NCI-H1417 (cell line): ENCODE data around the gene BSND.
A peak's percentile ranks its signal among the peaks of the same experiment; 100 is the strongest.

Experiments used
- DNase-seq, 3 experiments: peaks; one replicate each; lab custom pipeline; 2025; lab: John Stamatoyannopoulos, UW

BSND gene

GRCh38 chr1:54991939-54992338, 6.8 kb upstream of the BSND start:
- DNase-seq: no peak

GRCh38 chr1:54993140-54993539, 5.6 kb upstream of the BSND start:
- DNase-seq: no peak

- DNase-seq: no peak
Observed at GRCh38 chr1:54994355-54994990, 4.3 kb upstream of the BSND start.

DNA sequence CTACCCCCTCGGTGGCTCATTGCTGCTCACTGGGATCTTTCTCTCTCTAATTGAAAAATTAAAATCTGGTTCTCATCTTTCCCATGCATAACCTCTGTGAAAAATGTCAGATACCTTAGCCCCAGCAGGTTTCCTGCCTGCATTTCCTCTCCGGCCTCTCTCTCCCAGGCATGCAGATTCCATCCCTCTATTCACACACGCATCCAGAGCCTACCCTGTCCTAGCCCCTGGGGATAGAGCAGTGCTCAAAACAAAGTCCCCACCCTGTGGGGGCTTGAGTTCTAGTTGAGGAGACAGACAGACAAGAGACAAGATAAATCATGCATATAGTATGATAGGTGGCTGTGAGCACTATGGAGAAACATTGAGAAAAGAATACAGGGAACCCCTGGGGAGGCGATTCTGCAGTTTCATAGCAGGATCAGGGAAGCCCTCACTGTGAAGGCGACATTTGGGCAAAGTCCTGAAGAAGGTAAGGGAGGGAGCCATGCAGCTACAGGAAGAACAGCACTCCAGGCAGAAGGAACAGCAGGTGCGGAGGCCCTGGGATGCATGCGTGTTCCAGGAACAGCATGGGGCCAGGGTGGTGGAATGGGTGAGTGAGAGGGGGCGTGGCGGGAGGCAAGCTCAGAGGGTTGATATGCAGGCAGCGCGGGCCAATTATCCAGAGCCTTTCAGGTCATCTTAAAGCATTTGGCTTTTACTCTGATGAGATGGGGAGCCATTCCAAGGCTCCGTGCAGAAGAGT, 3.5 kb upstream of the BSND start:
- DNase-seq: peak in 1 of 3 experiments; percentile 30

DNA sequence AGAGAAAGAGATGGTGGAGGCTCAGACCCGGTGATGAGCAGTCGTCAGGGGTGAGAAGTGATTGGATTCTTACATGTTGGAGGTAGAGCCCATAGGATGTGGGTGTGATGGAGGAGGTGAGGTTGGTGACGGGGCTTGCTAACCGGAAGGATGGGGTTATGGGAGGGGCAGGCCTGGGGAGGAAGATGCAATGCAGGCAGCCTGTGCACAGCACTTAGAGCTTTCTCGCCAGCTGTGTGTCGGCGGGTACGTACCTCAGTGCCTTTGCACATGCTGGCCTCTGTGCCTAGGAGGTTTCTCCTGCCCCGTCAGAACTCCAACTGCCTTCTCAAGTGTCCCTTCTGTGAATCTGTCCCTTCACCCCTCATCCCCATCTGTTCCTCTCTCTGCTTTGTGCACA, 2.9 kb upstream of the BSND start:
- no peak for DNase-seq

- peak in 2 of 3 experiments; percentile 39 to 61 for DNase-seq
Observed at GRCh38 chr1:54996359-54996868, 2.3 kb upstream of the BSND start.

GRCh38 chr1:54996869-54997710, 1.6 kb upstream of the BSND start:
- DNase-seq: no peak

DNA sequence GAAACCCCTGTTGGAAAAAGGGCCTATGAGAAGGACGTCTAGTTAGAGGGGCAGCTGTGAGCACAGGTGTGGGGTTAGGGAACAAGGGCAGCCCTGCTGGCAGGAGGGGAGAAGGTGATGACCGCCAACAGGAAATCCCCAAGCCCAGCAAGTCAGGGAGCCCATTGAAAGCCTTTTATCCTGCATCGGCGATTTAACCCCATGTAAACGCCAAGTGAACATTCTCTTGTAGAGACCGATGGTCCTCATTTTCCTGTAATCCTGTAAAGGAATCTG, 1.1 kb upstream of the BSND start:
- DNase-seq: no peak

- DNase-seq: no peak
Observed at GRCh38 chr1:54998100-54998499, 633 bp upstream of the BSND start.

GRCh38 chr1:55000110-55001085, 1.7 kb downstream of the BSND start:
- no peak for DNase-seq

GRCh38 chr1:55001311-55001710, 2.6 kb downstream of the BSND start:
- DNase-seq: no peak

- no peak for DNase-seq
Observed at GRCh38 chr1:55002686-55003085, 4.0 kb downstream of the BSND start.

DNA sequence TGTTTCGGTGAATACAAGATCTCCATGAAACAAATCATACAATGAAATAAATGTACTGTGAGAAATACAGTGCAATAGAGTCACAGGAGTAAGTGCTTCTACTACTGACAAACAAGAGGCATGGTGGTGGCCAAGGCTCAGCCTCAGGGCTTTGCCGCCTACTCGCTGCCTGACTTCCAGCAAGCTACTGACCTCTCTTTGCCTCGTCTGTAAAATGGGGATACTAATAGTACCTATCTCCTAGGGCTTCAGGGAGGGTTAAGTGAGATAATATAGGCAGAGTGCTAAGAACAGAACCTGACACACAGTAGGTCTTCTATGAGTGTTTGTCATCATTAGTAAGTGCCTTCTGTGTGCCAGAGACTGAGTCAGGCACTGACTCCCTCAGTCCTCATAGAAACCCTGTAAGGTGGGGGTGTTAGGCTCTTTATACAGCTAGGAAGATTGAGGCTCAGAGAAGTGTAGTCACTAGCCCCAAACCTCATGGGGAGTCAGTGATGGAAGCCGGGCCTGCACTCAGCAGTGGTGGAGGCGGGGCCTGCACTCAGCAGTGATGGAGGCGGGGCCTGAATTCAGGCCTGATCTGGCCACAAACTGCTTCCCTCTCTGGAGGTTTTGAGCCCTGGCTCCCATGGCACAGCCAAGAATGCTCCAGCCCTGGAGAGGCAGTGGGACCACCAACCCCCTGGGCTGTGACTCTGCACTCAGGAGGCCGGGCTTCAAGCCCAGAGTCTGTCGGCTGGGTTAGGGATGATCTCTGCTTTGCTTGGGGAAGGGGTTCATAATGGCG, 6.8 kb downstream of the BSND start:
- DNase-seq: no peak

DNA sequence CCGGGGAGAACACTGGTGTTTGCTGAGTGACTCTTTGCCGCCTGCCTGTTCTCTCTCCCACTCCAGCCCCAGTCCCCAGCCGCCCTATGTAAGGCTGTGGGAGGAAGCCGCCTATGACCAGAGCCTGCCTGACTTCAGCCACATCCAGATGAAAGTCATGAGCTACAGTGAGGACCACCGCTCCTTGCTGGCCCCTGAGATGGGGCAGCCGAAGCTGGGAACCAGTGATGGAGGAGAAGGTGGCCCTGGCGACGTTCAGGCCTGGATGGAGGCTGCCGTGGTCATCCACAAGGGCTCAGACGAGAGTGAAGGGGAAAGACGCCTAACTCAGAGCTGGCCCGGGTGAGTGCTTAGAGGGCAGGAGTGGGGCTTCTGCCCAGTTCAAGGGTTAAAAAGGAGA, 8.2 kb downstream of the BSND start:
- no peak for DNase-seq

- no peak for DNase-seq
Observed at GRCh38 chr1:55007625-55008024, 8.9 kb downstream of the BSND start.

DNA sequence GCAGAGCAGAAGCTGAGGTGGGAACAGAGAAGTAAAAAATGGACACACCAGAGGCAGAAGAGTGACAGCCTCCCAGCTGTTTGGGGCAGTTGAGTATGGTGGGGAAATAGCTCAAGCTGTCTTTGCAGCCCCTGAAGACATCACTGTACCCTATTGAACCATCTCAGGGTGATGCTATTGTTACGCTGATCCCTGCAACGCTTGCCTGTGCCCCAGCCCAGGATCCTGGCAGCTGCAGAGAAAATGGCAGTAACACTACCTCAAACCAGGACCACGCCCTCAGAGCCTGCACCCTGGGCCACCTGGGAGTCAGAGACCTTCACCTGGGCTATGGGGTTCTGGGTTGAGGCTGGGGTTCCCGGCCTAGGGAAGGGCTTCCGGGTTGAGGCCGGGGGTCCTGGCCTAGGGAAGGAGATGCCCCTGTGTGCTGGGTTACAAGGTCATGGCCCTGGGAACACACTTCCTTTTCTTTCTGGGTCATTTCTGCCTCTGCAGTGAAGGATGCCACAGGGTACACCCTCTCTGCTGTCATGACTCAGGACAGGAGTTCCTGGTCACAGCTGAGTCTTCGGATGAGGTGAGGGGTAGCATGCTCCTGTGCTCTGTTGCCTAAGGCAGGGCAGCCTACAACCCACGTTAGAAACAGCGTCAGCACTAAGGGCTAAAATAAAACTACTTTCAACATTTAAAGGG, 11.6 kb downstream of the BSND start:
- no peak for DNase-seq

DNA sequence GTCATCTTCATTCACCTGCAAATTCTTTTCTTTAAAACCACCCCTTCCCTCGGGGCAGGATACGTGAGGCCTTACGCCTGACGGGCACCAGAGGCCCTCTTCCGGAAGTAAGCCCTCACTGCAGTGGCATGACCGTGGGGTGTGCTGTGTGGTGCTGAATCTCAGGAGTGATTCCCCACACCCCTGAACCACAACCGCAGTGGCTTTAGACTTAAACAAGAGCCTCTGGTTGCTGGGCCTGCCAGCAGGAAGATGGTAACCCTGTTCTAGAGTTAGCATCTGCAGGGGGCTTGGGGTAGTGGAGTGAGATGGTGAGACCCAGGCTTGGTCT, 12.1 kb downstream of the BSND start:
- no peak for DNase-seq

DNA sequence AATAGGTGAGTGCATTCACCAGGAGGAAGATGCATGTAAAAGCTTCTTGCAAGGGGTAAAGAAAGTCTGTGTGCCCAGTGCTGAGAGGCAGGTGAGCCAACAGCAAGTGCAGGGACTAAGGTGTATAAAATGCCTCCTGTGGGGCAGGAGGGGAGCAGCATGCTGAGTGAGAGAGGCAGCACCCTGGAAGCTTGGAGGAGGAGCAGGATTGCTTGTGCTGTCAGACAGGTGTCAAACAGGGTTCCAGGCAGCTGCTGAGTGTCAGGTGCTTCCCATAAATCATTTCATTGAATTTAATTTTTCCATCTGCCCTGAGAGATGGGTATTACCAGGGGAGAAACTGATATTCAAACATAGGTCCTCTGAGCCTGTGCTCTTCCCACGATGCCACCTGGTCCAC, 13.9 kb downstream of the BSND start:
- peak; percentile 51 to 92 (median 74) for DNase-seq

- no peak for DNase-seq
Observed at GRCh38 chr1:55015123-55015522, 16.4 kb downstream of the BSND start.
